CD4-positive, alpha-beta memory T cell (primary cell): Measurements from ENCODE around the gene BCDIN3D. TPM values are rescaled to one million over a fixed set of nuclear protein-coding genes. Genes with fewer than 3 reads are reported as not detected.

Source experiments
- CTCF ChIA-PET: fragments of 350-600 bp; sonication (Branson Sonifier 250); formaldehyde crosslinking; loops from one replicate; lab custom pipeline; 2021; ENCODE audit warnings: inconsistent platforms; ENCODE audit not compliant: partially characterized antibody; lab: Charles Lee
- POLR2A ChIA-PET: fragments of 350-600 bp; sonication (Branson Sonifier 250); formaldehyde crosslinking; loops from one replicate; lab custom pipeline; 2021; ENCODE audit not compliant: partially characterized antibody; lab: Charles Lee
- DNase-seq, 5 donors: peaks; one replicate each; pipeline versions ENCODE4 v3.0.0 to v3.0.0-alpha.2; 2020 to 2022; ENCODE audit warnings: mixed read lengths in 1 of 5
- H3K27ac ChIP-seq: one replicate; pipeline ENCODE4 v1.7.0; 2013; ENCODE audit warnings: low read depth, low read length
- H3K27me3 ChIP-seq: 2 replicates; pipeline ENCODE4 v1.7.0; 2013; ENCODE audit warnings: mild to moderate bottlenecking, low read length, moderate library complexity; ENCODE audit not compliant: insufficient read depth
- H3K36me3 ChIP-seq: 2 replicates; pipeline ENCODE4 v1.7.0; 2013; ENCODE audit warnings: mild to moderate bottlenecking, low read length, moderate library complexity; ENCODE audit not compliant: insufficient read depth
- H3K4me1 ChIP-seq: 2 replicates; pipeline ENCODE4 v1.7.0; 2013; ENCODE audit warnings: mild to moderate bottlenecking, low read length, moderate library complexity; ENCODE audit not compliant: insufficient read depth
- H3K4me3 ChIP-seq, 2 donors: one replicate each; pipeline ENCODE4 v1.7.0; 2013; ENCODE audit warnings: low read length in 2 of 2, mild to moderate bottlenecking in 1 of 2
- H3K9me3 ChIP-seq, 2 donors: one replicate each; pipeline ENCODE4 v1.7.0; 2013; ENCODE audit warnings: low read length in 2 of 2, control low read depth in 1 of 2; ENCODE audit not compliant: control insufficient read depth in 1 of 2
- H3K27ac Mint-ChIP-seq, 7 donors: one replicate each; pipeline ENCODE4 v1.8.0; 2020 to 2021; ENCODE audit warnings: mixed read lengths in 7 of 7, mild to moderate bottlenecking in 6 of 7, inconsistent platforms in 3 of 7, moderate library complexity in 3 of 7
- H3K27me3 Mint-ChIP-seq, 2 donors: one replicate each; pipeline ENCODE4 v1.8.0; 2020 to 2021; ENCODE audit warnings: mixed read lengths in 2 of 2
- H3K36me3 Mint-ChIP-seq, 2 donors: one replicate each; pipeline ENCODE4 v1.8.0; 2020 to 2021; ENCODE audit warnings: mixed read lengths in 2 of 2, inconsistent platforms in 1 of 2, mild to moderate bottlenecking in 1 of 2
- H3K4me1 Mint-ChIP-seq, 4 donors: one replicate each; pipeline ENCODE4 v1.8.0; 2020 to 2021; ENCODE audit warnings: mixed read lengths in 4 of 4, mild to moderate bottlenecking in 1 of 4
- H3K4me3 Mint-ChIP-seq, 8 donors: one replicate each; pipeline ENCODE4 v1.8.0; 2020 to 2021; ENCODE audit warnings: mixed read lengths in 8 of 8, mild to moderate bottlenecking in 7 of 8, moderate library complexity in 6 of 8, inconsistent platforms in 3 of 8
- H3K9me3 Mint-ChIP-seq, 8 donors: one replicate each; pipeline ENCODE4 v1.8.0; 2020 to 2021; ENCODE audit warnings: mixed read lengths in 8 of 8, mild to moderate bottlenecking in 5 of 8, inconsistent platforms in 3 of 8, moderate library complexity in 1 of 8
- intact Hi-C: fragments of 100-400 bp; cut with micrococcal nuclease; formaldehyde crosslinking; loops from one replicate; pipeline ENCODE4 v1.15.1; 2023
- polyA plus RNA-seq, 2 donors: library from polyadenylated mRNA; unstranded; fragments of 300-500 nt; fragmentation: Illumina TruSeq; gene quantifications; one replicate each; pipeline ENCODE4 v1.2.3, GENCODE V29; 2021
- total RNA-seq, 2 experiments: library from RNA; stranded (reverse); gene quantifications; one replicate each; pipeline ENCODE4 v1.2.3, GENCODE V29; 2021

BCDIN3D gene
- total and polyA plus RNA-seq, 4 experiments from 2014 or later: 5.3 to 17.5 (median 11.9) TPM

DNA sequence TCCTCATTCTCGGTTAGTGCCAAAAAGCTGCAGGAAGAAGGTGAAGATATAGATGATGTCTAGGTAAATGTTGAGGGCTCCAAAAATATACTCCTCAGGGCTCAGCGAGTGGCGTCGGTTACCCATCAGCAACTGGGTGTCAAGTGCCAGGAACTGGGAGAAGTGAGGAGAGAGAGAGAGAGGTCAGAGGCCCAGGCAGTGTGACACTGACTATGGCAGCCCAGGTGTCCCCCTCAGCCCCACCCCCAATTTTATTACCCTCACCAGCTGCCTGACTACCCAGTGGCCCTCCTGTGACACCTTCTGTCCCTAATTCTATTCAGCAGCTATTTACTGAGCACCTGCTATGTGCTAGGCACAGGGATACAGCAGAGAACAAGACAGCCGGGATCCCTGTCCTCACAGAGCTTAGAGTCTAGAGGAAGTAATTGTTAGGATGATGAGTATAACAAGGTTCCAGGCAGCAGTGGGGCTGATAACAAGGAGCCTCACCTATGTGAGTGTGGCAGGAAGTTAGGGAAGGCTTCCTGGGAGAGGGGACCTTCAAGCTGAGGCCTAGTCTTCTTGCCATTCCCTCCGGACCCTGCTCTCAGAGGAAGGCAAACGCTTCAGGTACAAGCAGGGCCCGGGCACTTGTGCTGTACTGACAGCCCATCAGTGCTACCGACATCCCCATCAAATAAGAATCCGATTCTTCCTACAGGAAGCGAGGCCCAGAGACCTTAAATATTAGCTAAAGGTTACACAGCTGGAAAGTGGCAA lies 27.8 kb upstream of the BCDIN3D start:
- POLR2A ChIA-PET: no interaction called here

GRCh38 chr12:49869816-49870500 lies 27.1 kb upstream of the BCDIN3D start:
- Histone ChIP-seq H3K4me1 (no peaks in the 10 kb centered on the region), H3K27me3 (no peaks in the 10 kb centered on the region), H3K36me3 (no peaks in the 10 kb centered on the region), H3K27ac (no peak overlapping the region), H3K9me3 (no peaks in the 10 kb centered on the region), H3K4me3 (no peak overlapping the region)
- POLR2A ChIA-PET: no interaction called here
- H3K27ac Mint-ChIP-seq: peak overlapping the region in 1 of 7 donors; percentile 47
- CTCF ChIA-PET: interaction anchor here (3.4 to 4.2 kb wide), 2 partner anchors 75 to 93 kb away, joined by 10 to 17 read pairs; no protein-coding TSS in a partner anchor
- peaks cover 0 to 4% of the 10 kb centered on the region in 2 donors for H3K27me3 Mint-ChIP-seq
- H3K36me3 Mint-ChIP-seq: no peaks in the 10 kb centered on the region
- no peaks in the 10 kb centered on the region for H3K4me1 Mint-ChIP-seq
- intact Hi-C loops: loop anchor here (10.0 kb wide), 1 partner anchor 185 kb away; the partner anchor contains the start of gene ASIC1
- no peaks in the 10 kb centered on the region for H3K9me3 Mint-ChIP-seq
- H3K4me3 Mint-ChIP-seq: no peak overlapping the region
- DNase-seq: no peak

More for the DNA sequence above, 27.8 kb upstream of the BCDIN3D start:
- CTCF ChIA-PET: interaction anchor here (1.4 to 4.2 kb wide), 2 partner anchors 75 to 133 kb away, joined by 3 to 17 read pairs; no protein-coding TSS in a partner anchor
- H3K27ac ChIP-seq: no peak overlapping the region
- H3K27me3 ChIP-seq: no peaks in the 10 kb centered on the region
- no peaks in the 10 kb centered on the region for H3K36me3 ChIP-seq
- H3K9me3 ChIP-seq: no peaks in the 10 kb centered on the region
- peak overlapping the region in 1 of 7 donors; percentile 37 for H3K27ac Mint-ChIP-seq
- H3K36me3 Mint-ChIP-seq: no peaks in the 10 kb centered on the region
- H3K9me3 Mint-ChIP-seq: no peaks in the 10 kb centered on the region
- H3K4me3 ChIP-seq: no peak overlapping the region
- no peaks in the 10 kb centered on the region for H3K4me1 Mint-ChIP-seq
- intact Hi-C loops: no loop called here
- H3K27me3 Mint-ChIP-seq: peaks cover 0 to 3% of the 10 kb centered on the region in 2 donors
- no peak for DNase-seq
- H3K4me3 Mint-ChIP-seq: no peak overlapping the region
- H3K4me1 ChIP-seq: no peaks in the 10 kb centered on the region

DNA sequence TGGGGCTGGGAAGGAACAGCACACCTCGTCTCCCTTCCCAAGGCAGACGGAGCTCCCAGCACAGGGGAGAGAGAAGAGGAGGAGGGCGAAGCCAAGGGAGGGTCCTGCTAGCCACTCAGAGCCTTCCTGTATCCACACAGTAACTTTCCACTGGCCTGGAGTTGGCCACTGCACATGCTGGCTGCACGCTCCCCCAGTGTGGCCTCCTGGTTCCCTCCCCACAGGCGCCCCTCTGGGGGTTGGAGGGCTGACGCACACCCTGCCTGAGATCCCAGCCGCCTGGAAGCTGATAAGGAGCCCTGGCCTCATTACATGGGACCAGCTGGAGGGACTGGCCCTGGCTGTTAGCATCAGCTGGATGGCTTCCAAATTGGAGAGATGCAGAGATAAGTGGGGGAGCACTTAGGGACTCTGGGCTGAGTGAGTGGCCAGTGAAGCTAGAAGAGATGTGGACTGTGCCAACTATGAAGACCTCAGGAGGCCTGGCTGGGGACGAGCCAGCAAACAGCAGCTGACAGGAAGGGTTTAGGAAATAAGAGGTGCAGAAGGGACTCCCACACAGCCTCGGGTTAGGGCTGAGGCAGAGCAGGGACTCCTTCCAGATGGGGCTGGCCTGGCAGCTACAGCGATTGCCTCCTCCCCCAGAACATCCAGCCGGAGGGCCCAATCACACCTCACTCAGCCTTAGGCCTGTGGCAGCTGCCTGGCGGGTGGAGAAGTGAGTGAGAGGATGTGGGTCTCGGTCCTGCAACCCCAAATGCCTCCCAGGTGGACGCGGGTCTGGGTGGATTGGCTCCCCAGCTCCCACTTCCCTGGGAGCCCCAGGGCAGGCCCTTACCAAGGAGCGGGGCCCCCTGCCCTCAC lies 26.3 kb upstream of the BCDIN3D start:
- no peak overlapping the region for H3K27ac Mint-ChIP-seq
- Histone ChIP-seq H3K4me1 (no peaks in the 10 kb centered on the region), H3K9me3 (no peaks in the 10 kb centered on the region), H3K36me3 (no peaks in the 10 kb centered on the region), H3K4me3 (no peak overlapping the region), H3K27ac (no peak overlapping the region), H3K27me3 (no peaks in the 10 kb centered on the region)
- no peak for DNase-seq
- no peak overlapping the region for H3K4me3 Mint-ChIP-seq
- ChIA-PET CTCF (interaction anchor here (0.9 to 4.2 kb wide), 4 partner anchors 18 to 92 kb away, joined by 3 to 17 read pairs (median 8); no protein-coding TSS in a partner anchor), POLR2A (no interaction called here)
- intact Hi-C loops: loop anchor here (10.0 kb wide), 1 partner anchor 186 kb away; the partner anchor contains the start of gene ASIC1
- no peaks in the 10 kb centered on the region for H3K4me1 Mint-ChIP-seq
- H3K9me3 Mint-ChIP-seq: no peaks in the 10 kb centered on the region
- no peaks in the 10 kb centered on the region for H3K36me3 Mint-ChIP-seq
- H3K27me3 Mint-ChIP-seq: peaks cover 2 to 4% of the 10 kb centered on the region in 2 donors

DNA sequence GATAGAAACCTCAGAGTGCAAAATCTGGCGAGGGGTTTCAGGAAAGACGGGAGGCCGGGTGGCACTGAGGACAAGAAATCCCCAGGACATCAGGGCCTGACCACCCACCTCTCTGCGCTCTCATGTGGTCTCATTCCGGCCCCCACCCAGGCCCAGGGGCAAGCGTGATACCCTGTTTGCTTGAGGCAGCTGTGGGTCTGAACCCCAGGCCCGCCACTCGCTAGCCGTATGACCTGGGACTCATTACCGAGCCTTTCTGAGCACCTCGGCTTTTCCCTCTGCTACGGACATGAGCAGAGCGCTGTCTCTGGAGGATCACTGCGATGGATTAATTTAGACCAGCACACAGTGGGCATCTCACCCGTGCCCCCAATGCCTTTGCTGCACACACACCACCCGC lies 25.5 kb upstream of the BCDIN3D start:
- DNase-seq: no peak
- intact Hi-C loops: loop anchor here (10.0 kb wide), 1 partner anchor 186 kb away; the partner anchor contains the start of gene ASIC1
- H3K4me3 Mint-ChIP-seq: no peak overlapping the region

DNA sequence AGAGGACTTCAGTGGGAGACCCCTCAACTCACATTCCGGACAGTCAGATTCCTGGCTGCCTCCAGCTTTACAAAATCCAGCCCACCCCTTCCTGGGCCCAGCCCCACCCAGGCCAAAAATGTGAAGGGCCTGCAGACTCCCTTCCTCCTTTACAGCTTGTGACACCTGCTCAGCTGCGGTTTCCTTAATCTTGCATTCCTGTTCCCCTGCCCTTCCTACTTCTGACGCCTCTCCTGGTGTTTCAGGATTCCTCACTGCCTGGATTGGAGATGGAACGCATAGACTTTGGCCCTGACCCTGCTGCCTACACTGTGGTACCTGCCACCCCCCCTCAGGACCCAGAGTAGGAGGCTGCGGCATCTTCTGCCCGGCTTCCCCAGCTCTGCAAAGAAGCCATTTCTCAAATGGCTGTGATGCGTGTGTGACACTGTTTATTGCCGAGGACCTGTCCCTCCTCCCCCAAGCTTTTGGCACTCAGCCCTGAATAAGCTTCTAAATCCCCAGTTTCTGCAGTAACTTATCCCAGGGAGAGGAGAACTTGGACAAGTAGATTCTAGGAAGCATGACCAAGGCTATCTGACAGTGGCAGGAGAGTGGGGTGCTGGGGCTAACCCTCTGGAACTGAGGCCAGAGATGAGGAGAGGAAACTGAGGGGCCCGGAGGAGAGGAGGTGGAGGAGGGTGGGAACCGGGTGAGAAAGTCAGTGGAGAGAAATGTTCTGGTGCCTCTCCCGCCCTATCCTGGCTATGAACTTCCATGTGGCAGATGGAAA lies 24.9 kb upstream of the BCDIN3D start:
- Histone ChIP-seq H3K36me3 (no peaks in the 10 kb centered on the region), H3K4me3 (no peak overlapping the region), H3K27ac (no peak overlapping the region), H3K4me1 (no peaks in the 10 kb centered on the region), H3K9me3 (no peaks in the 10 kb centered on the region), H3K27me3 (no peaks in the 10 kb centered on the region)
- Mint-ChIP-seq H3K27ac (no peak overlapping the region), H3K36me3 (no peaks in the 10 kb centered on the region), H3K4me3 (peak overlapping the region in 1 of 8 donors; percentile 36), H3K4me1 (no peaks in the 10 kb centered on the region), H3K9me3 (no peaks in the 10 kb centered on the region), H3K27me3 (peaks cover 2 to 4% of the 10 kb centered on the region in 2 donors)
- ChIA-PET CTCF (interaction anchor here (0.7 to 4.2 kb wide), 12 partner anchors 17 to 188 kb away, joined by 3 to 17 read pairs (median 4); partner anchors contain the start of gene TMBIM6), POLR2A (interaction anchor here (1.2 to 1.5 kb wide), 2 partner anchors 25 to 126 kb away, joined by 4 to 7 read pairs; partner anchors contain the start of genes BCDIN3D and TMBIM6)
- DNase-seq: no peak
- intact Hi-C loops: loop anchor here (10.0 kb wide), 1 partner anchor 187 kb away; the partner anchor contains the start of gene ASIC1

More for the DNA sequence above, 25.5 kb upstream of the BCDIN3D start:
- Histone ChIP-seq H3K27me3 (no peaks in the 10 kb centered on the region), H3K27ac (no peak overlapping the region), H3K9me3 (no peaks in the 10 kb centered on the region), H3K4me3 (no peak overlapping the region), H3K36me3 (no peaks in the 10 kb centered on the region), H3K4me1 (no peaks in the 10 kb centered on the region)
- ChIA-PET CTCF (interaction anchor here (0.9 to 4.2 kb wide), 7 partner anchors 18 to 120 kb away, joined by 3 to 17 read pairs (median 5); no protein-coding TSS in a partner anchor), POLR2A (no interaction called here)
- Mint-ChIP-seq H3K9me3 (no peaks in the 10 kb centered on the region), H3K36me3 (no peaks in the 10 kb centered on the region), H3K4me1 (no peaks in the 10 kb centered on the region), H3K27ac (no peak overlapping the region), H3K27me3 (peaks cover 2 to 4% of the 10 kb centered on the region in 2 donors)
